Measurements from ENCODE around the gene TPCN1. TPM values are rescaled to one million over a fixed set of nuclear protein-coding genes. Genes with fewer than 3 reads are reported as not detected.

Gene TPCN1
- total and polyA plus RNA-seq, 2 of the 13 experiments (the other 11 are each of a cell fraction or from before 2014, with no cell fraction given), result 8.0 to 26.8 TPM

GRCh38 chr12:113208041-113208934 lies 13.0 kb upstream of the TPCN1 start:
- no peaks in the 10 kb centered on the region for H4K20me1 ChIP-seq (ENCODE audit: insufficient read depth, low read length)
- H3K4me2 ChIP-seq (ENCODE audit: low read depth, low read length), result peak overlapping the region; percentile 19; the same call in 1 of the 2 replicates
- H3K79me2 ChIP-seq (ENCODE audit: insufficient read depth, low read length), result no peaks in the 10 kb centered on the region
- H3K4me3 ChIP-seq (replicated peaks in 1 of 3; ENCODE audit: insufficient read depth in 1 of 3, low read depth in 2 of 3, low read length in 3 of 3), result no peak overlapping the region
- 74% methylated on average over 10 of the region's 10 CpGs for WGBS (ENCODE audit: low lambda C conversion rate)
- TF ChIP-seq ZNF501 (CRISPR knock-in tag; IDR thresholded peaks at IDR 0.05), result no peak
- 0 out of 2 replicates have a peak, but pooled peaks have one; percentile 23 for TF ChIP-seq EED (CRISPR knock-in tag; IDR thresholded peaks at IDR 0.05)
- TF ChIP-seq RXRB (CRISPR knock-in tag; IDR thresholded peaks at IDR 0.05; ENCODE audit: borderline replicate concordance), result 0 out of 2 replicates have a peak, but pooled peaks have one; percentile 7
- TF ChIP-seq MXD3 (CRISPR knock-in tag; IDR thresholded peaks at IDR 0.05), result no peak
- TF ChIP-seq GTF2F1 (IDR thresholded peaks at IDR 0.05; ENCODE audit: low read length), result no peak
- 0 out of 2 replicates have a peak, but pooled peaks have one; percentile 8 for TF ChIP-seq ZNF644 (CRISPR knock-in tag; IDR thresholded peaks at IDR 0.05; ENCODE audit: low read depth)
- no peak for TF ChIP-seq CEBPZ (IDR thresholded peaks at IDR 0.05; ENCODE audit: low read length)
- no peak for TF ChIP-seq TMF1 (CRISPR knock-in tag; IDR thresholded peaks at IDR 0.05; ENCODE audit: low read depth)
- peak; percentile 36; the same call in 1 of the 2 replicates for TF ChIP-seq SOX5 (CRISPR knock-in tag; IDR thresholded peaks at IDR 0.05; ENCODE audit: borderline replicate concordance)
- TF ChIP-seq RAD51 (IDR thresholded peaks at IDR 0.05; ENCODE audit: borderline replicate concordance), result no peak
- TF ChIP-seq ZNF687 (CRISPR knock-in tag; IDR thresholded peaks at IDR 0.05), result 0 out of 2 replicates have a peak, but pooled peaks have one; percentile 8
- TF ChIP-seq BRD4 (CRISPR knock-in tag; IDR thresholded peaks at IDR 0.05), result no peak
- 0 out of 2 replicates have a peak, but pooled peaks have one; percentile 8 for TF ChIP-seq ZBTB33 (CRISPR knock-in tag; IDR thresholded peaks at IDR 0.05)
- no peaks in the 10 kb centered on the region for H3K36me3 ChIP-seq (replicated peaks in 1 of 2; ENCODE audit: control insufficient read depth in 1 of 2, insufficient read depth in 2 of 2, low read length in 2 of 2)
- ChIA-PET CTCF (ENCODE audit: low intra/inter-chr PET ratio, low total read pairs) (no interaction called here), POLR2A (interaction anchor here (0.6 to 3.8 kb wide), 4 partner anchors 13 to 37 kb away, joined by 3 to 39 read pairs (median 5); partner anchors contain the start of genes DDX54 and TPCN1)
- intact Hi-C loops (cut with micrococcal nuclease; ENCODE audit: unreplicated experiment) (no loop called here), in situ Hi-C loops (cut with HindIII; ENCODE audit: extremely low pct_ligation_motif_present, low pct_unique_long_range_greater_than_20kb) (no loop called here)
- ATAC-seq (peak; percentile 34; the same call in 2 of the 3 replicates), FAIRE-seq (no peak), DNase-seq (ENCODE audit: low spot score) (no peak)
- H3K4me1 ChIP-seq (ENCODE audit: insufficient read depth, low read length), result peaks cover 49% of the 10 kb centered on the region
- no peak overlapping the region for H2AFZ ChIP-seq (ENCODE audit: low read length)
- H3K27me3 ChIP-seq (ENCODE audit: control insufficient read depth in 1 of 2, insufficient read depth in 2 of 2, low read length in 2 of 2), result no peaks in the 10 kb centered on the region
- BruUV-seq (replicated peaks), result no TSS peak
- no peak overlapping the region for H3K9ac ChIP-seq (ENCODE audit: insufficient read depth, low read depth, low read length)
- H3K9me3 ChIP-seq (ENCODE audit: low read length), result no peaks in the 10 kb centered on the region
- H3K27ac ChIP-seq (ENCODE audit: extremely low read length, insufficient read depth, low read length), result no peak overlapping the region
